ENCODE results near the gene FRYL. TPM values are rescaled to one million over a fixed set of nuclear protein-coding genes. Genes with fewer than 3 reads are reported as not detected.

FRYL gene
- polyA plus RNA-seq, 1 experiment, result 28.0 TPM

GRCh38 chr4:48589098-48589445 lies 191.0 kb downstream of the FRYL start:
- H3K9me3 ChIP-seq (ENCODE audit: control insufficient read depth, insufficient read depth, low read length), result no peaks in the 10 kb centered on the region
- H3K4me3 ChIP-seq (ENCODE audit: low read depth, low read length), result no peak overlapping the region
- H3K27me3 ChIP-seq (ENCODE audit: control insufficient read depth, insufficient read depth, low read length), result no peaks in the 10 kb centered on the region
- no peak for TF ChIP-seq CTCF (IDR thresholded peaks at IDR 0.05; ENCODE audit: low read depth, low read length)
- CTCF ChIA-PET, result interaction anchor here (1.8 to 1.9 kb wide), 2 partner anchors 10 to 11 kb away, joined by 5 to 7 read pairs; no protein-coding TSS in a partner anchor
- DNase-seq (ENCODE audit: low read depth, low spot score), result no peak
- POLR2A ChIA-PET, result no interaction called here
- H3K27ac ChIP-seq (ENCODE audit: low read depth, low read length), result no peak overlapping the region

GRCh38 chr4:48588230-48589097 lies 191.6 kb downstream of the FRYL start:
- ChIA-PET CTCF (interaction anchor here (1.9 kb wide), 1 partner anchor 10 kb away, joined by 7 read pairs; no protein-coding TSS in a partner anchor), POLR2A (no interaction called here)
- Histone ChIP-seq H3K27me3 (ENCODE audit: control insufficient read depth, insufficient read depth, low read length) (no peaks in the 10 kb centered on the region), H3K27ac (ENCODE audit: low read depth, low read length) (no peak overlapping the region), H3K9me3 (ENCODE audit: control insufficient read depth, insufficient read depth, low read length) (no peaks in the 10 kb centered on the region), H3K4me3 (ENCODE audit: low read depth, low read length) (no peak overlapping the region)
- no peak for DNase-seq (ENCODE audit: low read depth, low spot score)
- TF ChIP-seq CTCF (IDR thresholded peaks at IDR 0.05; ENCODE audit: low read depth, low read length), result no peak

GRCh38 chr4:48585401-48585800 lies 194.7 kb downstream of the FRYL start:
- TF ChIP-seq CTCF (IDR thresholded peaks at IDR 0.05; ENCODE audit: low read depth, low read length), result no peak
- H3K27ac ChIP-seq (ENCODE audit: low read depth, low read length), result no peak overlapping the region
- DNase-seq (ENCODE audit: low read depth, low spot score), result no peak
- ChIA-PET CTCF (no interaction called here), POLR2A (no interaction called here)
- H3K9me3 ChIP-seq (ENCODE audit: control insufficient read depth, insufficient read depth, low read length), result no peaks in the 10 kb centered on the region
- H3K4me3 ChIP-seq (ENCODE audit: low read depth, low read length), result no peak overlapping the region
- no peaks in the 10 kb centered on the region for H3K27me3 ChIP-seq (ENCODE audit: control insufficient read depth, insufficient read depth, low read length)

GRCh38 chr4:48578132-48578968 lies 201.7 kb downstream of the FRYL start:
- Histone ChIP-seq H3K9me3 (ENCODE audit: control insufficient read depth, insufficient read depth, low read length) (no peaks in the 10 kb centered on the region), H3K4me3 (ENCODE audit: low read depth, low read length) (no peak overlapping the region), H3K27ac (ENCODE audit: low read depth, low read length) (no peak overlapping the region), H3K27me3 (ENCODE audit: control insufficient read depth, insufficient read depth, low read length) (no peaks in the 10 kb centered on the region)
- POLR2A ChIA-PET, result interaction anchor here (1.0 to 1.5 kb wide), 2 partner anchors 201 to 202 kb away, joined by 5 to 10 read pairs; partner anchors contain the start of gene FRYL
- peak; percentile 38 for DNase-seq (ENCODE audit: low read depth, low spot score)
- CTCF ChIA-PET, result interaction anchor here (0.6 to 4.7 kb wide), 58 partner anchors 8 to 391 kb away, joined by 3 to 113 read pairs (median 4); partner anchors contain the start of gene FRYL
- TF ChIP-seq CTCF (IDR thresholded peaks at IDR 0.05; ENCODE audit: low read depth, low read length), result peak; percentile 88
